T47D (cell line): Measurements from ENCODE around the gene MTG1.
"Not testable (repeated sequence)": the region's sequence is repeated elsewhere in the genome, so short reads cannot be mapped to it uniquely, and the experiment has no call there.

Source experiments
- DNase-seq, 2 experiments: peaks; one replicate each; pipeline versions ENCODE4 v3.0.0 to v3.0.0-alpha.2; 2011 to 2012; ENCODE audit warnings: low read depth in 1 of 2, low spot score in 1 of 2
- JUND ChIP-seq: IDR thresholded peaks from 2 replicates; pipeline ENCODE4 v1.6.1; 2012; ENCODE audit warnings: low read depth
- in situ Hi-C: cut with HindIII; loops from 2 replicates; pipeline ENCODE4 v1.10.0; 2016; ENCODE audit warnings: low sequenced_read_pairs, low pct_unique_long_range_greater_than_20kb

The MTG1 gene

DNA sequence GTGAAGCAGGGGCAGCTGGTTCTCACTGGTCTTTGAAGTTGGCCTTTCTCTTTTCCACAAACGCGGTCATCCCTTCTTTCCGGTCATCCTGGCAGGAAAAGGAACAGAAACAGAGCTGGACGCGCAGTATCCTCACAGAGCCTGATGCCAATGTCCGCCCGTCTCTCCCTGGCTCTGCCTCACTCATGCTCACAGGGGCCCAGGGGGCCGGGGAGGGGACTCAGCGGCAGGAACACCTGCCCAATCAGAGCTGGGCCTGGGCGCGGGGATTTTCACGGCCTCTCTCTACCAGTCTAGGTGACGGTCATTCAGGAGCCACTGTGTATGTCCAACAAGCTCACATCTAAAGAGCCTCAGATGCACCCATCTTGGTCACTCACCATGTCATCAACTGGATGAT, 31.1 kb upstream of the MTG1 start:
- no peak for TF ChIP-seq JUND
- DNase-seq = no peak

DNA sequence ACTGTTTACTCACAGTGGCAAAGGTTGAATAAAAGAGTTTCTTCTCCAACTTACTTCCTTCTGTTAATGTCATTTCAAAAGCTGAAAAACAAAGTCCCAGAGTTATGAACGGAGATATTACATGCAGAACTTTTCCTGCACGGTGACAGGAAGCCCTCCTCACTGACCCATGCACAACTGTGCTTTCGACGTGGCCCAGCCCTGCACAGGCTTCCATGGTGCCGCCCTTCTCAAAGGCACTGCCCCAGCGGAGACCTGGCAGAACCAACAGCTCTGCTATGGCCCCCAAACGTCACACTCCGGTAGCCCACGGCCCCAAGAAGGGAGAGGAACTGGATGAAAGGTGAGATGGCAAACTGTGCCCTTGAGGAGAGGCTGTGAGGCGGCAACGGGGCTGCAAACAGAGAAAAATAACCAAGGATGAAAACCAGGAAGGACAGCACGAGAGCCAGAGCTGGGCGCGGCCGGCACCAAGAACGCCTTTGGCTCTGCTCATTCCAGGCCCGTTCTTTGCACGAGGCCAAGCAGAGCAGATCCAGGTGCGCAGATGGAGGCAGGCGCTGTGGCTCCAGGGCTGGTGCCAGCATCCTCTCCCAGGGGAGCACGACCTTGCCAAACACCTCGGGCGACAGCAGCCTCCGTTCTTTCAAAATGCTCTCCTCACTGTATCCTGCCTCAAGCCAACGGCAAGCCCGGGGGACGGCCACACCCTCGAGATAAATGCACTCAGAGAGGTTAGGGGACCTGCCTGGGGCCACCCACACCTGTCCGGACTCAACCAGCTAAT, 29.1 kb upstream of the MTG1 start:
- in situ Hi-C loops = no loop called here
- TF ChIP-seq JUND = no peak
- no peak for DNase-seq

More for the DNA sequence above, 31.1 kb upstream of the MTG1 start:
- in situ Hi-C loops = no loop called here

DNA sequence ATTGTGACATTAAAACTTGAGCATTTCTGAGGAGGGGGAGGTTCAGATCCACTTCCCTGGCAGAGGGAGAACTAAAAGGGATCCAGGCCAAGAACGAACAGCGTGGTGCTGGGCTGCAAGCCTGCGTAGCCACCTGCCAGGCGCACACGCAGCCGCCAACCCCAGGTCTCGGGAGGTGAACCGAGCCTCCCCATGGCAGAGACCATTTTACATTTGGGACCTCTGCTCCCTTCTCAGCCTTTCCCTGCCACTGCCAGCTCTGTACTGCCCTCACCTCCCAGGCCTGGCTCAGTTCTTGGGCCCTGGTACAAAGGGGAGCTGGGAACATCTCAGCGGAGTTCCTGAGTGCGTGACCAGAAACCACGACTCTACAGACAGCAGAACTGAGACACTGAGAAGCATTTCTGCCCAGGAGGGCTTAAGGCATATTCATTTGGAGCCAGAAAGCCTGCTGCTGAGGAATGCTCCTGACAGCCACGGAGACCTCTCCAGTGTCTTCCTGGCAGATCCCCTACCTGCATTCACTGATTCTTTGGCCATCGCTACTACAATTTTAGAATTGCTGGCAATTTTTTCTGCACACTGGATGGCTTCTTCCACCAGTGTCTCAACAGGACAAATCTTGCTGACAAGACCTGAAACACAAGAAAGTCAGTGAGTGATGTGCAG, 28.4 kb upstream of the MTG1 start:
- in situ Hi-C loops = no loop called here
- DNase-seq = no peak
- TF ChIP-seq JUND = no peak

DNA sequence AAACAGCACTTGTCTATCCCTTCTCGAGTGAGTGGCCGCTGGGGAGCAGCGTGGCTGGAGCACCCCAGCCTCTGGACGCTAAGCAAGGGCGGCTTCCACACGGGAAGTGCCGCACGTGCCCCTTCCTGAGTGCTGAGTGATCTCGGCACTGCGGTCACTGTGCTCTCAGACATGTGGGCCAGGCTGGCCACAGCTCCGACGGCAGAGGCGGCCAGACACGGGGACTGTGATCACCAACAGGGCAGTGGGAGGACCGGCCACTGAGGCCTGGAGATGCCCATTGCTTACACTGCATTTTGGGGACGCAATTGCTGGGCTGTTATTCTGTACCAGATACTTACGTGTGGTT, 27.9 kb upstream of the MTG1 start:
- in situ Hi-C loops = no loop called here
- no peak for DNase-seq
- no peak for TF ChIP-seq JUND

DNA sequence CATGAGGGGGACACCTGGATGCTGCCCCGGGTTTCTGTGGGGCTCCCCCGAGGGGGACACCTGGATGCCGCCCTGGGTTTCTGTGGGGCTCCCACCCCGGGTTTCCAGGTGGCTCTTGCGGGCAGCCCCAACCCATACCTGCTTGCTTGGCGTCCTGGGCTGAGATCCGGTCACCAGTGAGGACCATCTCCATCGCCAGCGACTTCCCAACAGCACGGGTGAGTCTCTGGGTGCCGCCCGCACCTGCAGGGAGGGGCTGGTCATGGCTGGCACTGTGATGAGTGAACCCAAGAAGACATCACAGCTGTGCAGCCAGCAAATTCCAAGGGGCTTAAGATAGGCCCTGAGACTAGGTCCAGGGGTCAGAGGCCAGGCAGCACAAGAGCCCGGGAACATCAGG, 27.2 kb upstream of the MTG1 start:
- in situ Hi-C loops = no loop called here

DNA sequence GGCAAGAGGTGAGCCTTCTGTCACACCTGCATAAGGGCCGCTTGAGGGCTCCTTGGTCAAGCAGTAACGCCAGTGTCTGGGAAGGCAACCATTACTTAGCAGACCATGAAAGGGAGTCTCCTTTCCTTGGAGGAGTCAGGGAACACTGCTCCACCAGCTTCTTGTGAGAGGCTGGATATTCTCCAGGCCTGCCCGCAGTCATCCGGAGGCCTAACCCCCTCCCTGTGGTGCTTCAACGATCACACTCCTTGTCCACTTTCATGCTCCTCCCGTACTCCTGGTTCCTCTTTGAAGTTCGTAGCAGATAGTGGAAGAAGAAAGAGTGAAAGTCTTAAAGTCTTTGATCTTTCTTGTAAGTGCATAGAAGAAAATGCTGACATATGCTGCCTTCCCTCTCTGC, 26.5 kb upstream of the MTG1 start:
- in situ Hi-C loops, DNase-seq: not testable (repeated sequence)

More for the DNA sequence above, 27.2 kb upstream of the MTG1 start:
- DNase-seq = no peak
- no peak for TF ChIP-seq JUND

DNA sequence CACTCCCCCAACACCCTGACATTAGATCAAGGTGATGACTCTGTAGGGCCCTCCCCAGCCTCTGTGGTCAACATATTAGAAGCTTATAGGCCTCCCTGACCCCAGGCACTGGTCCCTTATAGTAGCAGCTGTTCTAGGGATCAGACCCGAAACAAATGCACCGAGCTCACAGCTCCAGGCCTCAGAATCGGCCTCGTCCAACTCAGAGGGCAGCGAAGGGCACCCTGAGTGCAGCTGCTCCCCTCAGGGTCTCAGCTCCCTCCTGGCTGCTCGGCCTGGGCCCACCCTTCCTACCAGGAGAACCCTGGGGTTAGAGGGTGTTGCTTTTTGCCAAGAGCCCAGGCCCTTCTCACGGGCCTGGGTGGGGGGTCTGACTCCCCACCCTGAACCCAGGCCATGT, 25.8 kb upstream of the MTG1 start:
- in situ Hi-C loops = no loop called here
- DNase-seq = no peak
- no peak for TF ChIP-seq JUND

DNA sequence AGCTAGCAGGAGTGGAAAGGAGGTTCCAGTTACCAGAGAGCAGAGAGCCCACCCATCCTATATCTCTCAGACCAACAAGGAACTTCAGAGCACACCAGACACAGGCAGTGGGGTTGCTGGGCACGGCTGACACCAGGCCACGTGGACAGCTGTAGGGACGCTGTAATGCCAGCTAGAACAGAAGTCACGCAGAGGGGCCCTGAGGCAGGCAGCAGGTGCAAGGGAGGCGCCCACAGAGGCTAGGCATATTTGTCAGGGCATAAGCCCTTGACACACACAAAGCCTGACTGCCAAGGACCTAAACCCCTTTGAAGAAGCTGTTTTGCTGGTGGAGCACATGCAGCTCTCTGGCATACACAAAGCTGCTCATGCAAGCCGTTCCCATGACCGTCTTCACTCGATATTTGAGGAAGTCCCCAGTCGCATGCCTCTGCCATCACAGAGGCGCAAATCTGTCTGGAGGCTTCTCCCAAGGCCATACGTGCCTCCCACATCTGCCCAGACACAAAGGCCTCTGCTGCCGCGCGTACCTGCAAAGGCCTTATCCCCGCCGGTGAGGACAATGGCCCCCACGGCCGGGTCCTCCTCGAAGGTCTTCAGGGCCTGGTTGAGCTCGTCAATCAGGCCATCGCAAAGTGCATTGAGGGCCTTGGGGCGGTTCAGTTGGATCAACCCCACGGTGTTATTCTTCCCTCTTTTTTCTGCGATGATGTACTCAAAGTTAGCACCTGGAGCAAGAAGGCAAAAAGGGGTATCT, 23.7 kb upstream of the MTG1 start:
- in situ Hi-C loops = no loop called here
- no peak for TF ChIP-seq JUND
- DNase-seq = no peak

DNA sequence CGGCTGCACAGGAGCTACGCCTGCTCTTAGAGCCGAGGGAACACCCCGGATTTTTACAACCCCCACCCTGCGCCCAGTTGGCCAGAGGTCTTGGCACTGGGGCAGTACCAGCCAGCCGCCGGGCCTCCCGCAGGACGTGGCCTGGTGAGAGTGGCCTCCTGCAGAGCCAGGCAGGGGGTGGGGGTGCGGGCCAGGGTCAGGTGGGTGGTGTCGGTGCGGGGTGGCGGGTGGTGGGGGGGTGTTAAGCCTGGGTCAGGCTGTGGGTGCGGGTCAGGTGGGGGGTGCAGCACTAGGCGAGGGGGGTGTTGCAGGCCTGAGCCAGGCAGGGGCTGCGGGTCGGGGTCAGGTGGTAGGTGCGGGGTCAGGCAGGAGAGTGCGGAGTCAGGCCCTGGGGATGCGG, 21.4 kb upstream of the MTG1 start:
- DNase-seq = no peak
- no peak for TF ChIP-seq JUND
- in situ Hi-C loops = no loop called here

DNA sequence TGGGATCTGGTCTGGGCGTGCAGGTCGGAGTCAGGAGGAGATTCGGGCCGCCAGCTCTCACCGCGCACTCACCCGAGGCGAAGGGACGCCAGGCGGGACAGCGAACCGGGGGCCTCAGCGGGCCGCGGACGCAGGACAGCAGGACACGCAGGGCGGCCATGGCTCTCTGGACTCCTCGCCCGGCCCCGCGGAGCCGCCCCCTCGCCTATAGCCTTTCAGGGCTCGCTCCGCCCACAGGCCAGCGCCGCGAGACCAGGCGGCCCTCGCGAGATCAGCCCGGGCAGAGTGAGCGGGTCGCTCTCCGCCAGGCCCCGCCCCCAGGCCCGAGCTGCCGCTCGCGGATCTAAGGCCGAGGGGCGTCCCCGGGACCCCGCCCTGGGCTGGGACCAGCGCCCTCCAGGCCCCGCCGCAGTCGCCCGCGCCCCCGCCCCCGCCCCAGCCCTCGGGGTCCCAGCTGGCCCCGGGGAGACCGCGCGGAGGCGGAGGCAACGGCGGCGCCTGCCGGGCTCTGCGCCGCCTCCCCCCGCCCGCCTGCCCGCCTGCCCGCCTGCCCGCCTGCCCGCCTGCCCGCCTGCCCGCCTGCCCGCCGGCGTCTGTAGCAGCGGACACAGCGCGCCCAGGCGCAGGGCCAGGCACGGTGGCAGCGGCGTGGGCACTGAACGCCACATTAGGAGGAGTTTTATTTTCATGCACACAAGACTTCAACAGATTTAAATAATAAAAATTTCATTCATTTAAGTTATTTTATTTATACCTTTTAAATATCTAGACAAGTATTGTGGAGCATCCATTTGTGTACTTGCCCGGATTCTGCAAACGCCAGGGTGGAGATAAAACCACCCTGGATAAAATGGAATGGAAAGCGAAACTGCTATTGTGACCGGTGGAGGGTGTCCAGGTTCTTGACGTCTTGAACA, 20.5 kb upstream of the MTG1 start, which contains the start of gene ECHS1:
ECHS1 (minus strand) TSS at position 181 of the 917 bp plus-strand sequence; CDS start at position 160, 21 bp downstream.
- DNase-seq = peak; percentile 92 to 95
- no peak for TF ChIP-seq JUND
- in situ Hi-C loops = no loop called here

DNA sequence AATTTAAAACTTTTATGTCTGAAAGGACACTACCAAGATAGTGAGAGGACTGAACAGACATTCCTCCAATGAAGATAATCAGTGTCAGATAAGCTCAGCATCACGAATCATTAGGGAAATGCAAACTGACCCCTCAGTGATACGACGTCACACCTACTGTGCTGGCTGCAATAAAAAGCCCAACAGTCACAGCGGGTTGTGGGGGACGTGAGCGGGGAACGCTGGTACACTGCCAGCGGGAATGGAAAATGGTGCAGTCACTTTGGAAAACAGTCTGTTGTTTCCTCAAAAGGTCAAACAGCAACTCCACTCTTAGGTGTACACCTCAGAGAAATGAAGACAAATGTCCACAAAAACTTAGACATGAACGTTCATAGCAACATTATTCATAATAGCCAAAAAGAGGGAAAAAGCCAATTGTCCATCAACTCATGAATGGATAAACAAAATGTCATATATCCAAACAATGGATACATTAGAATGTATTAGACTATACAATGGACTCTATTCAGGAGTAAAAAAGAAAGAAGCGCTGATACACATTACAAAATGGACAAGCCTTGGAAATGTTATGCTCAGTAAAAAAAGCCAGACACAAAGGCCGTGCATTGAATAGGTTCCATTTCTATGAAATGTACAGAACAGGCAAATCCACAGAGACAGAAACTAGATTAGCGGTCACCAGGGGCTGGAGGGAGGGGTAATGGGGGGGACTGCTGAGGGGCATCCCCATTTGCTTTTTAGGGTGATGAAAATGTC, 18.4 kb upstream of the MTG1 start:
- in situ Hi-C loops = no loop called here
- no peak for TF ChIP-seq JUND
- DNase-seq = no peak

DNA sequence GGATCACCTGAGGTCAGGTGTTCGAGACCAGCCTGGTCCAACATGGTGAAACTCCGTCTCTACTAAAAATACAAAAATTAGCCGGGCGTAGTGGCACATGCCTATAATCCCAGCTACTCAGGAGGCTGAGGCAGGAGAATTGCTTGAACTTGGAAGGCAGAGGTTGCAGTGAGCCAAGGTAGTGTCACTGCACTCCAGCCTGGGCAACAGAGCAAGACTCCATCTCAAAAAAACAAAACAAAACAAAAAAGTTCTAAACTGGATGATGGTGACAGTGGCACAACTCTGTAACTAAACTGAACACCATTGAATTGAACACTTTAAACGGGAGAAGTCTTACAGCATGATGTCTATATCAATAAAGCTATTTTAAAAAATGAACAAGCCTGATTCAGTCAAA, 17.8 kb upstream of the MTG1 start:
- DNase-seq, in situ Hi-C loops: not testable (repeated sequence)
